ENCODE measurements around the gene ARNT2. TPM values are rescaled to one million over a fixed set of nuclear protein-coding genes. Genes with fewer than 3 reads are reported as not detected.
A peak's percentile ranks its signal among the peaks of the same experiment; 100 is the strongest.

The ARNT2 gene
- total RNA-seq, 1 donor from 2014 or later = 8.1 TPM

GRCh38 chr15:80525853-80526252 is 121.7 kb downstream of the ARNT2 start:
- H3K36me3 ChIP-seq = no peaks in the 10 kb centered on the region
- intact Hi-C loops (cut with DNase I) = no loop called here
- H3K4me3 ChIP-seq = no peak overlapping the region
- no peak for TF ChIP-seq CTCF (IDR thresholded peaks at IDR 0.05)
- no peak for TF ChIP-seq POLR2A (IDR thresholded peaks at IDR 0.05)
- no peak for TF ChIP-seq POLR2AphosphoS5 (IDR thresholded peaks at IDR 0.05; ENCODE audit: insufficient read depth in 1 of 2, low read depth in 1 of 2)
- H3K9me3 ChIP-seq = no peaks in the 10 kb centered on the region
- no peak for DNase-seq (ENCODE audit: extremely low spot score in 2 of 2)
- no peaks in the 10 kb centered on the region for H3K27me3 ChIP-seq
- peak overlapping the region; percentile 29 for H3K27ac ChIP-seq
- peaks cover 6% of the 10 kb centered on the region for H3K4me1 ChIP-seq

- Histone ChIP-seq H3K9me3 (no peaks in the 10 kb centered on the region), H3K4me1 (peaks cover 14% of the 10 kb centered on the region), H3K4me3 (no peak overlapping the region), H3K27ac (peak overlapping the region; percentile 57), H3K27me3 (no peaks in the 10 kb centered on the region), H3K36me3 (no peaks in the 10 kb centered on the region)
- no peak for TF ChIP-seq POLR2A (IDR thresholded peaks at IDR 0.05)
- intact Hi-C loops (cut with DNase I) = no loop called here
- no peak for DNase-seq (ENCODE audit: extremely low spot score in 2 of 2)
Measured at GRCh38 chr15:80526556-80527340, 122.6 kb downstream of the ARNT2 start.

GRCh38 chr15:80527406-80527805 is 123.2 kb downstream of the ARNT2 start:
- Histone ChIP-seq H3K27ac (peak overlapping the region; percentile 57), H3K36me3 (no peaks in the 10 kb centered on the region), H3K4me1 (peaks cover 16% of the 10 kb centered on the region), H3K4me3 (no peak overlapping the region), H3K27me3 (no peaks in the 10 kb centered on the region), H3K9me3 (no peaks in the 10 kb centered on the region)
- DNase-seq (ENCODE audit: extremely low spot score in 2 of 2) = no peak
- intact Hi-C loops (cut with DNase I) = no loop called here
- TF ChIP-seq POLR2AphosphoS5 (IDR thresholded peaks at IDR 0.05; ENCODE audit: insufficient read depth in 1 of 2, low read depth in 1 of 2) (no peak), CTCF (IDR thresholded peaks at IDR 0.05) (no peak), POLR2A (IDR thresholded peaks at IDR 0.05) (no peak)

- Histone ChIP-seq H3K4me1 (peaks cover 16% of the 10 kb centered on the region), H3K27me3 (no peaks in the 10 kb centered on the region), H3K9me3 (no peaks in the 10 kb centered on the region), H3K27ac (peak overlapping the region; percentile 57), H3K36me3 (no peaks in the 10 kb centered on the region), H3K4me3 (no peak overlapping the region)
- no peak for DNase-seq (ENCODE audit: extremely low spot score in 2 of 2)
- no peak for TF ChIP-seq CTCF (IDR thresholded peaks at IDR 0.05)
- TF ChIP-seq POLR2AphosphoS5 (IDR thresholded peaks at IDR 0.05; ENCODE audit: insufficient read depth in 1 of 2, low read depth in 1 of 2) = peak in 1 of 2 donors; percentile 22
- no peak for TF ChIP-seq POLR2A (IDR thresholded peaks at IDR 0.05)
- intact Hi-C loops (cut with DNase I) = no loop called here
Measured at GRCh38 chr15:80527961-80528360, 123.8 kb downstream of the ARNT2 start.

GRCh38 chr15:80530737-80531365 is 126.7 kb downstream of the ARNT2 start:
- no peaks in the 10 kb centered on the region for H3K27me3 ChIP-seq
- no peak for DNase-seq (ENCODE audit: extremely low spot score in 2 of 2)
- peak overlapping the region; percentile 30 for H3K27ac ChIP-seq
- peaks cover 16% of the 10 kb centered on the region for H3K4me1 ChIP-seq
- no peak for TF ChIP-seq POLR2AphosphoS5 (IDR thresholded peaks at IDR 0.05; ENCODE audit: insufficient read depth in 1 of 2, low read depth in 1 of 2)
- no peak for TF ChIP-seq CTCF (IDR thresholded peaks at IDR 0.05)
- TF ChIP-seq POLR2A (IDR thresholded peaks at IDR 0.05) = no peak
- H3K4me3 ChIP-seq = no peak overlapping the region
- intact Hi-C loops (cut with DNase I) = no loop called here
- no peaks in the 10 kb centered on the region for H3K36me3 ChIP-seq
- H3K9me3 ChIP-seq = no peaks in the 10 kb centered on the region

All from vagina (tissue), 2 donors.